ENCODE measurements around the gene ATF6B.
"Not testable (repeated sequence)": the region's sequence is repeated elsewhere in the genome, so short reads cannot be mapped to it uniquely, and the experiment has no call there.

The ATF6B gene

DNA sequence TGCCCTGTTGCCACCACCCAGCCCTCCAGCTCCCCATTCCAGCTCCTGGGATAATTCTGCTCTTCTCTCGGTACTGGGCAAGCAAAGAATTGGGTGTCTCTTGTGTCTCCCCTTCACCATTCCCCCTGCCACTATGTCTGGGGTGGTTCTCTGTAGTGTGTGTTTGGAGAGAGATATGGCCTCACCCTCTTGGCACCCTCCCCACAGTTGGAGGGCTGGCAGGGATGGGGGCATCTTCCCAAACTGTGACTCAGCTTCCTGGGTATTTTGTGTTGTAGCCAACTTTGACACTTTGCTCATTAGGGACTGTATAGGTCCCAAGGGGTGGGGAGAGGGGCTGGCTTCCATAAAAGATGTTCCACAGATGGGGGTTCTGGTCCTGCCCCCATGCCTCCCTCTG lies 20.6 kb downstream of the ATF6B start:
- DNase-seq (ENCODE audit: low spot score), result no peak

DNA sequence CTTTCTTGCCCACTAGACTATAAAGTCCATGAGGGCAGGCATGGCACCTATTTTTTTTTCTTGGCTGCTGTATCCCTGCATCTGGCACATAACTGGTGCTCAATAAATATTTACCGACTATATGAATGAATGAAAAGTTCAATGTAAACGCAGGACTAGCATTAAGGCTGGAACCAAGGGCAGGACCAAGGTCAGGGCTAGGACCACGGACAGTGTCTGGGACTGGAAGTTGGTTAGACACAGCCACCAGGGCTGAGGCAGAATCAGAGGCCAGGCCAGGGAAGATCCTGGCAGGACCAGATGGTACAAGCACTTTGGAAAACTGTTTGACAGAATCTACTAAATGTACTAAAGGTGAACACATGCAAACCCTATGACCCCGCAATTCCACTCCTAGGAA lies 22.6 kb downstream of the ATF6B start:
- DNase-seq (ENCODE audit: low spot score), result no peak

GRCh38 chr6:32102255-32102654 lies 25.8 kb downstream of the ATF6B start:
- DNase-seq (ENCODE audit: low spot score), result no peak

DNA sequence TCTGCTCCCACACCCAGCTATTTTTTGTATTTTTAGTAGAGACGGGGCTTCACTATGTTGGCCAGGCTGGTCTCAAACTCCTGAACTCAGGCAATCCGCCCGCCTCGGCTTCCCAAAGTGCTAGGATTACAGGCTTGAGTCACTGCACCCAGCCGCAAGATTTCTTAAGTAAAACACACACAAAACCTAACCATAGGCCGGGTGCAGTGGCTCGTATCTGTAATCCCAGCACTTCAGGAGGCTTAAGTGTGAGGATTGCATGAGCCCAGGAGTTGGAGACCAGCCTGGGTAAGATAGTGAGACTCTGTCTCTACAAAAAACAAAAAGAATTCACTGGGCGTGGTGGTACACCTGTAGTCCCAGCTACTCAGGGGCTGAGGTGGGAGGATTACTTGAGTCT lies 27.8 kb downstream of the ATF6B start:
- DNase-seq (ENCODE audit: low spot score), result not testable (repeated sequence)

DNA sequence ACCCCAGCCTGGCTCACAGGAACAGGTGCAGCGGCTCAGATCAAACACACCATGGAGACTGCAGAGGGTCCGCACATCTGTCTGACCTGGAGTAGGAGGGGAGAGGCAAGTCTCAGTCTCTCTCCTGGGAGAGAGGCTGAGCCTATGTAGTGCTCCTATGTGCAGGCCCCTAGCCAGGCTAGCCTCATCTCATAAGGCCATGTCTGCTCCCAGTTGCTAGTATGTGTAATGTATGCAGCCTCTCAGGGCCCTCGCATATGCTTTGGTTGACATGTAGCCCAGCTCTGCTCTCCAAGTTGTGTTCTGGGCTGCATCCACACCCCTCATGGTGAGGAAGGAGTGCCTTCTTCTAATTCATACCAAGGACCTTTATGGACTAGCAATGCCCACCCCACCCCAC lies 30.7 kb downstream of the ATF6B start:
- no peak for DNase-seq (ENCODE audit: low spot score)

- no peak for DNase-seq (ENCODE audit: low spot score)
These were observed 31.4 kb downstream of the ATF6B start for GRCh38 chr6:32096394-32097258.

GRCh38 chr6:32096087-32096393 lies 32.0 kb downstream of the ATF6B start:
- no peak for DNase-seq (ENCODE audit: low spot score)

GRCh38 chr6:32095338-32096086 lies 32.5 kb downstream of the ATF6B start:
- no peak for DNase-seq (ENCODE audit: low spot score)

- DNase-seq (ENCODE audit: low spot score), result no peak
These were observed 35.1 kb downstream of the ATF6B start for GRCh38 chr6:32092760-32093497.

DNA sequence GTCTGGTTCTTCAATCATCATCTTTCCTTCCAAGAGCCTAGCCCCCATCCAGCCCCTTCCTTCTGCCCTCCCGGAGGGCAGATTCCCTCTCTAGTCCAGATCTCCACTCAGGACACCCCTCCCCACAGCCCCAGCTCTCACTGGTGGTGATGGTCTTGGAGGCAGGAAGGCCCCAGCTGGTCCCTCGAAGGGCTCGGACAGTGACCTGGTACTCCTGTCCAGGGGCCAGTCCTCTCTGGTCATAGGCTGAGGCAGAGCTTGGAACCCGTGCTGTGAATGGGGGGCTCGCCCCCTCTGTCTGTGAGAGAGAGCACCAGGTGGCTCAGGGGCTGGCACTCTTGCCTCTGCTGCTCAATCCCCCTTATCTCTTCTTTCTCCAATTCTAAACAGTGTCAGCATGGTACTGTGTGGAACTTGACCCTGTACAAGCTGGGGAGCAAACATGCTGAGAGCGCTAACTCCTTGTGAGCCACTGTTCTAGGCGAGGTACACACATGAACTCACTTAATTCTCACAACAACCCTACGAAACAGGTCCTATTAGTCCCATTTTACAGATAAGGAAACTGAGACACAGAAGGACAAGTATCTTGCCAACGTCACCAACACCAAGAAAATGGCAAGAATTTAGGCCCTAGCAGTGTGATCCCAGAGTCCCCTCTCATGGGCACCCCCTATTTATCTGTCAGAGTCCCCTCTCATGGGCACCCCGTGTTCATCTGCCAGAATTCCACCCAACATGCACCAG lies 38.8 kb downstream of the ATF6B start:
- no peak for DNase-seq (ENCODE audit: low spot score)

DNA sequence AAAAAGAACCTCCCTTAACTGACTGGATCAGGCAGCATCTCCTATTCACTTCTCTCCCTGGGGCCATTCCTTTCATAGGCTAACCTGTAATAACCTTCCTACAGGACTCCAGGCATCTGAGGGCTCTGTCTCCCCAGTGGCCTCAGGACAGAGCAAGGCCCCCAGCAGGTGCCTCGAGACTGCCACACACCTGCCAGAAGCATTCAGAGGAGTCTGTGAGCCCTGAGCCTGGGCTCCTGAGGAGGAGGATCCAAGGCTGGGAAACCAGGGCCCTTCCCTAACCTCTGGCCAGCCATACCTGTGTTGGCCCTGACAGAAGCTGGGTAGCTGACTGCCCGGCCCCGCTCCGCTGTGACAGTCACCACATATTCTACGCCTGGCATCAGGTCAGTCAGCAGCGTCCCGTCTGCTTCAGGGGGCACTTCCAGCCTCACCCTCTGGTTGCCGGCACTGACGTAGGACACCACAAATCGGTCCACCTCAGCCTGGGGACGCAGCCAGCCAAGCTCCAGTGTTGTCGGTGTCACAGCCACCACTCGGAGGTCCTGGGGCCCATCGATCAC lies 39.5 kb downstream of the ATF6B start:
- DNase-seq (ENCODE audit: low spot score), result no peak

GRCh38 chr6:32087574-32088486 lies 40.2 kb downstream of the ATF6B start:
- DNase-seq (ENCODE audit: low spot score), result peak; percentile 76

- DNase-seq (ENCODE audit: low spot score), result no peak
These were observed 41.1 kb downstream of the ATF6B start for GRCh38 chr6:32086661-32087573.

DNA sequence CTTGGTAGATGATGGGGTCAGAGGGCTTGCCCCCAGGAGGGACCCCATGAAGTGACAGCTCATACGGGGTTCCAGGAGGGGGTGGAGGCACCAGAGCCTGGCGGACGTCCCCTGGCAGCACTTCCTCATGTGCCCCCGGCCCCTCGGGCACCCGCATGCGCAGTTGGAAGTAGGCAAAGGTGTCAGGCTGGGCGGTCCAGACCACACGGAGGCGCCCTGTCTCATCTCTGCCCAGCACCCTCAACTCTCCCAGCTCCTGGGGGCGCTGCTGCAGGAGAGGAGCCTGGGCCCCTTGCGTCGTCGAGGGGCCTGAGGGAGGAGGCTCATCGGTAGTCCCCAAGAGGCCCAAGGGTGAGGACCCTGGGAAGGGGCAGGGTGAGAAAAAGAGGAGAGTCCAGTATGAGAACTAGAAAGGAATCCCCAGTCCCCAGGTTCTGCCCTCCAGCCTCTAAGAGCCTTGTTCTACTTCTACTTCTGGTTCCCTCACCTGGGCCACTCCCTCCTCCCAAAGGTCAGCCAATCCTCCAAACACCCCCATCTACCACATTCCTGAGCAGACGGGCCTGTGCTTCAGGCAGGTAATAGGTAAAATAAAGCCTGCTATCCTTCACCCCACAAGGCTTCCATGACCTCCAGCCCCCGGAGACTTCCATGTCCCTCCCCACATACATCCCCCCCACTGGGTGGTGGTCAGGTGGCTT lies 42.1 kb downstream of the ATF6B start:
- DNase-seq (ENCODE audit: low spot score), result no peak

DNA sequence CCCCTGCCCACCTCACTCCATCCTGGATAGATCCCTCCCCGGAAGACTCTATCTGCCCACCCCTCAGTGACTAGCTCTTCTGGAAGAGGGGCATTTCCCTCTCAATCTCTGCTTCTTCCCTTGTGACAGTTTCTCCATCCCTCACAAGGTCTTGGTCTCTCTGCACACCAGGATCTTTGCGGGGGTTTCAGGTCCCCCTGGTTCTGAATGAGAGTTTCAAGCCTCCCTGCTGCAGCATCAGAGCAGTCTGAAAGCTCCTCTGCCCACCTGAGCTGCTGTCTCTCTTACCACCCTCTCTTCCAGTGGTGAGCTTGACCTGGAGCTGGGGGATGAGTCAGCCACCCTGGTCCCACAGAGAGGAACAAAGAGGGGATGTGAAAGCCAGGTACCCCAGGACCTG lies 43.3 kb downstream of the ATF6B start:
- no peak for DNase-seq (ENCODE audit: low spot score)

GRCh38 chr6:32083812-32084768 lies 44.0 kb downstream of the ATF6B start:
- DNase-seq (ENCODE audit: low spot score), result no peak

DNA sequence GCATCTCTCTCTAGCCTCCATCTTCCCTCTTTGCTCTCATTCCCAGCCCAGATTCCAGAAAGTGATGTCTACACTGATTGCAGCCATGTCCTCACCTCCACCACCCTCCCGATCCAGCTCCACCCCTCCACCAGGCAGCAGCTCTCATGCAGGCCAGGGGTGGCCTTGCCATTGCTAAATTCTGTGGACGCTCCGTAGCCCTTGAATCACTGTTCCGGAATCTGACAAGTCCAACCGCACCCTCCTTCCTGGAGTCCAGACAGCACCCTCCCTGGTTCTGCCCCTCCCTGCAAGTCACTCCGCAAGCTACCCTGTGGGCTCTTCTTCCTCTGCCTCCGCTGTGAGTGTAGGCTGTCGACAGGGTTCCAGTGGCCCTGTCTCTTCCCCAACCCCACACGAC lies 45.1 kb downstream of the ATF6B start:
- DNase-seq (ENCODE audit: low spot score), result no peak

GRCh38 chr6:32082478-32082877 lies 45.6 kb downstream of the ATF6B start:
- DNase-seq (ENCODE audit: low spot score), result no peak

Data from germinal center (tissue), 1 donor.